ENCODE data around the gene IFNAR2.

- TF ChIP-seq CTCF (IDR thresholded peaks at IDR 0.05) (no peak), POLR2A (IDR thresholded peaks at IDR 0.05) (no peak), POLR2AphosphoS5 (IDR thresholded peaks at IDR 0.05) (no peak)
Measured at GRCh38 chr21:33256019-33256418, 26.3 kb downstream of the IFNAR2 start.

All from breast epithelium (tissue), 3 donors.